Thoracic aorta endothelial cell (primary cell): ENCODE measurements around the gene FLNA. TPM values are rescaled to one million over a fixed set of nuclear protein-coding genes. Genes with fewer than 3 reads are reported as not detected.

Source experiments
- small RNA-seq: library from RNA; depleted of rRNA; stranded (forward); fragments of <200 nt; gene quantifications from one replicate; pipeline ENCODE3, GENCODE V24; 2012
- total RNA-seq: library from RNA; depleted of rRNA; stranded (reverse); fragments of >200 nt; gene quantifications from 2 replicates; pipeline ENCODE4 v1.2.3, GENCODE V29; 2012

Gene FLNA, protein sequence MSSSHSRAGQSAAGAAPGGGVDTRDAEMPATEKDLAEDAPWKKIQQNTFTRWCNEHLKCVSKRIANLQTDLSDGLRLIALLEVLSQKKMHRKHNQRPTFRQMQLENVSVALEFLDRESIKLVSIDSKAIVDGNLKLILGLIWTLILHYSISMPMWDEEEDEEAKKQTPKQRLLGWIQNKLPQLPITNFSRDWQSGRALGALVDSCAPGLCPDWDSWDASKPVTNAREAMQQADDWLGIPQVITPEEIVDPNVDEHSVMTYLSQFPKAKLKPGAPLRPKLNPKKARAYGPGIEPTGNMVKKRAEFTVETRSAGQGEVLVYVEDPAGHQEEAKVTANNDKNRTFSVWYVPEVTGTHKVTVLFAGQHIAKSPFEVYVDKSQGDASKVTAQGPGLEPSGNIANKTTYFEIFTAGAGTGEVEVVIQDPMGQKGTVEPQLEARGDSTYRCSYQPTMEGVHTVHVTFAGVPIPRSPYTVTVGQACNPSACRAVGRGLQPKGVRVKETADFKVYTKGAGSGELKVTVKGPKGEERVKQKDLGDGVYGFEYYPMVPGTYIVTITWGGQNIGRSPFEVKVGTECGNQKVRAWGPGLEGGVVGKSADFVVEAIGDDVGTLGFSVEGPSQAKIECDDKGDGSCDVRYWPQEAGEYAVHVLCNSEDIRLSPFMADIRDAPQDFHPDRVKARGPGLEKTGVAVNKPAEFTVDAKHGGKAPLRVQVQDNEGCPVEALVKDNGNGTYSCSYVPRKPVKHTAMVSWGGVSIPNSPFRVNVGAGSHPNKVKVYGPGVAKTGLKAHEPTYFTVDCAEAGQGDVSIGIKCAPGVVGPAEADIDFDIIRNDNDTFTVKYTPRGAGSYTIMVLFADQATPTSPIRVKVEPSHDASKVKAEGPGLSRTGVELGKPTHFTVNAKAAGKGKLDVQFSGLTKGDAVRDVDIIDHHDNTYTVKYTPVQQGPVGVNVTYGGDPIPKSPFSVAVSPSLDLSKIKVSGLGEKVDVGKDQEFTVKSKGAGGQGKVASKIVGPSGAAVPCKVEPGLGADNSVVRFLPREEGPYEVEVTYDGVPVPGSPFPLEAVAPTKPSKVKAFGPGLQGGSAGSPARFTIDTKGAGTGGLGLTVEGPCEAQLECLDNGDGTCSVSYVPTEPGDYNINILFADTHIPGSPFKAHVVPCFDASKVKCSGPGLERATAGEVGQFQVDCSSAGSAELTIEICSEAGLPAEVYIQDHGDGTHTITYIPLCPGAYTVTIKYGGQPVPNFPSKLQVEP (N-terminal part only)
- total RNA-seq: 1,397 and 1,424 TPM in 2 replicates

GRCh38 chrX:154374313-154375155, at the start of gene FLNA:
Gene FLNA (minus strand): TSS chrX:154374634. CDS start chrX:154371245, 3,389 bp downstream.

DNA sequence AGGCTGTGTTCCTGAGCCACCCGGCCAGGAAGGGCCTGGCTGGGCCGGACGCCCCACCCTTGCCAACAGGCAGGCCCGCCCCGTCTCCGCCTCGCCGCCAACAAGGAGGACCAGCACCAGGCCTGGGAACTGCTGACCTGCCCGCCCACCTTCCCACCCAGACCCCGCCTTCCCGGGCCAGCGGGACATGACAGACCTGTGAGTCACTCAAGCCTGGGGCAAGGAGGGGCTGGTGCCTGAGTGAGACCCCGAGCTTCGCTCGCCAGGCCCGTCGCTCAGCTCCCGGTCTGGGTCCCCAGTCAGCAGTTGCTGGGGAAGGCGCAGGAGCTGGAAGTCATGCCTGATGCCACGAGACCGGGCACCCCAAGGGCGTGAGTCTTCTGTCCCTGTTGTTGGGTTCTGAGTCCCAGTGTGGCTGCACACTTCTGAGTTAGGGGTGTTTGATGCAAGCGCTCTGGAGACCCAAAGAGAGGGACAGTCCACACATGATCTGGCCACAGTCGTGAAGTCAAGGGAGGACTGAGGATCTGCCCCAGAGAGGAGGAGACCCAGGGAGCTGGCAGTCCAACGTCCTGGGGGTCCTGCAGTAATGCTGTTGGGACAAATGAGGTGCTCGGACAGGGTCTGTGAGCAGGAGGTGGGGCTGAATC, 34.9 kb upstream of the FLNA start, which contains the start of gene DNASE1L1:
Gene DNASE1L1 (minus strand): TSS at position 33 of the 650 bp plus-strand sequence. CDS start 3,686 bp downstream, outside the sequence.

GRCh38 chrX:154397888-154398667, 23.6 kb upstream of the FLNA start, which contains the start of gene RPL10:
Gene RPL10 (plus strand): TSS chrX:154398377. CDS start chrX:154398520, 143 bp downstream.

DNA sequence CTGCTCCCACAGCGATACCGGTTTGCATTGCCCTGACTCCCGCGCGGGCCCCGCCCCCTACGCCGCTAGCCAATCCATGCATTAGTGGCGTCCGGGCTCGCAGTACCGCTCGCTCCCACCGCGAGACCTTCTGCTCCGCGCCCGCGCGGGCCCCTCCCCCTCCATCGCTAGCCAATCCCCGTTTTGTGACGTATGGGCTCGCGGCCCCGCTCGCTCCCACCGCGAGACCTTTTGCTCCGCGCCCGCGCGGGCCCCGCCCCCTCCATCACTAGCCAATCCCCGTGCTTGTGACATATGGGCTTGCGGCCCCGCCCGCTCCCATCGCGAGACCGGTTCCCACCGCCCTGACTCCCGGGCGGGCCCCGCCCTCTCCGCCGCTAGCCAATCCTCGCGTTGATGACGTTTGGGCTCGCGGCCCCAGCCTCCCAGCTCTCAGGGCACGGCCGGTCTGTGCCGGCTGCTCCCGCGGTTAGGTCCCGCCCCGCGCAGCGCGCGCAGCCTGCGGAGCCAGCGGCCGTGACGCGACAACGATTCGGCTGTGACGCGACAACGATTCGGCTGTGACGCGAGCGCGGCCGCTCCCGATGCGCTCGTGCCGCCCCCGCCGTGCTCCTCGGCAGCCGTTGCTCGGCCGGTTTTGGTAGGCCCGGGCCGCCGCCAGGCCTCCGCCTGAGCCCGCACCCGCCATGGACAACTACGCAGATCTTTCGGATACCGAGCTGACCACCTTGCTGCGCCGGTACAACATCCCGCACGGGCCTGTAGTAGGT, 4.5 kb upstream of the FLNA start, which contains the start of gene EMD:
Gene EMD (plus strand): TSS at position 497 of the 770 bp plus-strand sequence. CDS start 190 bp downstream, at position 687.

Small RNA genes lying within 50 kb of the gene (small RNA-seq; reads per million reads assigned to genes)
- gene SNORA70: not detected

Other genes starting within 250 kb of the FLNA start
- gene OPN1LW, start 230.4 kb downstream of the FLNA start, total RNA-seq: not detected in 2 replicates
- gene OPN1MW, start 192.0 kb downstream of the FLNA start, total RNA-seq: not detected in 2 replicates
- gene OPN1MW2, start 154.9 kb downstream of the FLNA start, total RNA-seq: not detected in 2 replicates
- not detected in 2 replicates for gene OPN1MW3, start 117.1 kb downstream of the FLNA start, total RNA-seq
- not detected in 2 replicates for gene TEX28, start 79.5 kb downstream of the FLNA start, total RNA-seq
- gene TKTL1, start 78.8 kb downstream of the FLNA start, total RNA-seq: under 0.01 TPM in 1 of 2 replicates, not detected in the other
- 32.3 and 38.3 TPM in 2 replicates for gene EMD, start 4.7 kb upstream of the FLNA start, total RNA-seq
- gene RPL10, start 23.7 kb upstream of the FLNA start, total RNA-seq: 2,059 and 2,767 TPM in 2 replicates
- 72.6 and 76.0 TPM in 2 replicates for gene DNASE1L1, start 34.6 kb upstream of the FLNA start, total RNA-seq
- gene TAFAZZIN, start 36.9 kb upstream of the FLNA start, total RNA-seq: 19.4 and 23.1 TPM in 2 replicates
- 65.6 and 70.3 TPM in 2 replicates for gene ATP6AP1, start 54.0 kb upstream of the FLNA start, total RNA-seq
- 76.2 and 88.4 TPM in 2 replicates for gene GDI1, start 62.5 kb upstream of the FLNA start, total RNA-seq
- gene FAM50A, start 69.5 kb upstream of the FLNA start, total RNA-seq: 30.4 and 43.2 TPM in 2 replicates
- gene PLXNA3, start 83.6 kb upstream of the FLNA start, total RNA-seq: 8.4 and 13.8 TPM in 2 replicates
- gene LAGE3, start 104.6 kb upstream of the FLNA start, total RNA-seq: 8.5 and 12.9 TPM in 2 replicates
- 32.4 and 32.8 TPM in 2 replicates for gene UBL4A, start 112.0 kb upstream of the FLNA start, total RNA-seq
- 17.3 and 18.7 TPM in 2 replicates for gene SLC10A3, start 116.0 kb upstream of the FLNA start, total RNA-seq
- gene FAM3A, start 141.6 kb upstream of the FLNA start, total RNA-seq: 14.5 and 18.2 TPM in 2 replicates
- 92.0 and 104 TPM in 2 replicates for gene G6PD, start 172.2 kb upstream of the FLNA start, total RNA-seq
- 20.2 and 21.4 TPM in 2 replicates for gene IKBKG, start 173.0 kb upstream of the FLNA start, total RNA-seq
- not detected in 2 replicates for gene CTAG1A, start 210.5 kb upstream of the FLNA start, total RNA-seq
- gene CTAG1B, start 244.6 kb upstream of the FLNA start, total RNA-seq: not detected in 2 replicates